Activated CD4-positive, alpha-beta memory T cell treated with anti-CD3 and anti-CD28 coated beads for 36 hours (primary cell): ENCODE results near the gene LYRM4. TPM values are rescaled to one million over a fixed set of nuclear protein-coding genes. Genes with fewer than 3 reads are reported as not detected.

Experiments
- CTCF ChIA-PET: fragments of 350-600 bp; sonication (Branson Sonifier 250); formaldehyde crosslinking; loops from one replicate; lab custom pipeline; 2021; ENCODE audit warnings: antibody characterized with exemption, inconsistent platforms; lab: Charles Lee
- POLR2A ChIA-PET: fragments of 350-600 bp; sonication (Branson Sonifier 250); formaldehyde crosslinking; loops from one replicate; lab custom pipeline; 2021; ENCODE audit warnings: antibody characterized with exemption; lab: Charles Lee
- DNase-seq: peaks from one replicate; pipeline ENCODE4 v3.0.0-alpha.2; 2020
- H3K27ac Mint-ChIP-seq: one replicate; pipeline ENCODE4 v1.8.0; 2021; ENCODE audit warnings: mixed read lengths
- H3K27me3 Mint-ChIP-seq: one replicate; pipeline ENCODE4 v1.8.0; 2021; ENCODE audit warnings: mixed read lengths
- H3K36me3 Mint-ChIP-seq: one replicate; pipeline ENCODE4 v1.8.0; 2021; ENCODE audit warnings: mixed read lengths
- H3K4me1 Mint-ChIP-seq: one replicate; pipeline ENCODE4 v1.8.0; 2021; ENCODE audit warnings: low read depth, mixed read lengths
- H3K4me3 Mint-ChIP-seq: one replicate; pipeline ENCODE4 v1.8.0; 2021; ENCODE audit warnings: mild to moderate bottlenecking, mixed read lengths
- H3K9me3 Mint-ChIP-seq: one replicate; pipeline ENCODE4 v1.8.0; 2021; ENCODE audit warnings: mixed read lengths
- intact Hi-C: fragments of 100-400 bp; cut with micrococcal nuclease; formaldehyde crosslinking; loops from one replicate; pipeline ENCODE4 v1.15.1; 2023
- total RNA-seq, 2 experiments: library from RNA; stranded (reverse); gene quantifications; one replicate each; pipeline ENCODE4 v1.2.3, GENCODE V29; 2021

The LYRM4 gene
- total RNA-seq, 2 experiments from 2014 or later: 50.6 to 53.6 TPM

- H3K36me3 Mint-ChIP-seq: no peaks in the 10 kb centered on the region
- H3K9me3 Mint-ChIP-seq: no peaks in the 10 kb centered on the region
- H3K27ac Mint-ChIP-seq: no peak overlapping the region
- H3K27me3 Mint-ChIP-seq: peaks cover 58% of the 10 kb centered on the region
- POLR2A ChIA-PET: no interaction called here
- DNase-seq: no peak
- H3K4me3 Mint-ChIP-seq: no peak overlapping the region
- peaks cover 16% of the 10 kb centered on the region for H3K4me1 Mint-ChIP-seq
- intact Hi-C loops: no loop called here
- CTCF ChIA-PET: no interaction called here
Observed at GRCh38 chr6:5089481-5090438, 171.0 kb downstream of the LYRM4 start.

GRCh38 chr6:5088780-5089179, 172.0 kb downstream of the LYRM4 start:
- DNase-seq: no peak
- H3K36me3 Mint-ChIP-seq: no peaks in the 10 kb centered on the region
- peaks cover 18% of the 10 kb centered on the region for H3K4me1 Mint-ChIP-seq
- no peak overlapping the region for H3K27ac Mint-ChIP-seq
- ChIA-PET POLR2A (no interaction called here), CTCF (no interaction called here)
- peaks cover 56% of the 10 kb centered on the region for H3K27me3 Mint-ChIP-seq
- H3K9me3 Mint-ChIP-seq: no peaks in the 10 kb centered on the region
- intact Hi-C loops: no loop called here
- no peak overlapping the region for H3K4me3 Mint-ChIP-seq

GRCh38 chr6:5087389-5087788, 173.4 kb downstream of the LYRM4 start:
- POLR2A ChIA-PET: no interaction called here
- DNase-seq: no peak
- peaks cover 61% of the 10 kb centered on the region for H3K27me3 Mint-ChIP-seq
- no peak overlapping the region for H3K4me3 Mint-ChIP-seq
- no peaks in the 10 kb centered on the region for H3K9me3 Mint-ChIP-seq
- CTCF ChIA-PET: no interaction called here
- H3K27ac Mint-ChIP-seq: no peak overlapping the region
- no peaks in the 10 kb centered on the region for H3K36me3 Mint-ChIP-seq
- intact Hi-C loops: no loop called here
- peaks cover 18% of the 10 kb centered on the region for H3K4me1 Mint-ChIP-seq

- ChIA-PET CTCF (no interaction called here), POLR2A (no interaction called here)
- Mint-ChIP-seq H3K4me3 (no peak overlapping the region), H3K27ac (no peak overlapping the region), H3K4me1 (peaks cover 12% of the 10 kb centered on the region), H3K36me3 (no peaks in the 10 kb centered on the region), H3K27me3 (peaks cover 55% of the 10 kb centered on the region), H3K9me3 (no peaks in the 10 kb centered on the region)
- intact Hi-C loops: no loop called here
- no peak for DNase-seq
Observed at GRCh38 chr6:5086294-5086890, 174.4 kb downstream of the LYRM4 start.

GRCh38 chr6:5085648-5086293, 175.0 kb downstream of the LYRM4 start:
- peak; percentile 17 for DNase-seq
- no peak overlapping the region for H3K27ac Mint-ChIP-seq
- intact Hi-C loops: no loop called here
- ChIA-PET CTCF (no interaction called here), POLR2A (no interaction called here)
- H3K9me3 Mint-ChIP-seq: no peaks in the 10 kb centered on the region
- H3K27me3 Mint-ChIP-seq: peaks cover 49% of the 10 kb centered on the region
- H3K36me3 Mint-ChIP-seq: no peaks in the 10 kb centered on the region
- no peak overlapping the region for H3K4me3 Mint-ChIP-seq
- peaks cover 9% of the 10 kb centered on the region for H3K4me1 Mint-ChIP-seq

- POLR2A ChIA-PET: no interaction called here
Observed at GRCh38 chr6:5084781-5085647, 175.7 kb downstream of the LYRM4 start, which contains the start of gene PPP1R3G. TSS of gene PPP1R3G (plus strand) at chr6:5085341. CDS start at chr6:5085486, 145 bp downstream.

GRCh38 chr6:5084360-5084780, 176.4 kb downstream of the LYRM4 start:
- POLR2A ChIA-PET: no interaction called here
- Mint-ChIP-seq H3K27me3 (peaks cover 46% of the 10 kb centered on the region), H3K4me3 (peak overlapping the region; percentile 68), H3K4me1 (peaks cover 6% of the 10 kb centered on the region), H3K9me3 (no peaks in the 10 kb centered on the region), H3K36me3 (no peaks in the 10 kb centered on the region), H3K27ac (no peak overlapping the region)
- intact Hi-C loops: no loop called here
- no peak for DNase-seq
- CTCF ChIA-PET: no interaction called here

More at GRCh38 chr6:5084781-5085647, 175.7 kb downstream of the LYRM4 start, which contains the start of gene PPP1R3G:
- intact Hi-C loops: no loop called here
- Mint-ChIP-seq H3K4me3 (peak within 1 kb of the TSS; percentile 68), H3K27me3 (peaks cover 46% of the 10 kb centered on the region), H3K9me3 (no peaks in the 10 kb centered on the region), H3K4me1 (peaks cover 6% of the 10 kb centered on the region), H3K36me3 (no peaks in the 10 kb centered on the region), H3K27ac (no peak within 1 kb of the TSS)
- no peak for DNase-seq
- CTCF ChIA-PET: no interaction called here

- CTCF ChIA-PET: no interaction called here
- POLR2A ChIA-PET: no interaction called here
- peaks cover 6% of the 10 kb centered on the region for H3K4me1 Mint-ChIP-seq
Observed at GRCh38 chr6:5083813-5084359, 176.9 kb downstream of the LYRM4 start.

GRCh38 chr6:5083307-5083583, 177.5 kb downstream of the LYRM4 start:
- no peak for DNase-seq
- peaks cover 6% of the 10 kb centered on the region for H3K4me1 Mint-ChIP-seq
- H3K36me3 Mint-ChIP-seq: no peaks in the 10 kb centered on the region
- no peak overlapping the region for H3K4me3 Mint-ChIP-seq
- CTCF ChIA-PET: no interaction called here
- intact Hi-C loops: no loop called here
- no peaks in the 10 kb centered on the region for H3K9me3 Mint-ChIP-seq
- POLR2A ChIA-PET: no interaction called here
- H3K27me3 Mint-ChIP-seq: peaks cover 42% of the 10 kb centered on the region
- no peak overlapping the region for H3K27ac Mint-ChIP-seq

More at GRCh38 chr6:5083813-5084359, 176.9 kb downstream of the LYRM4 start:
- peaks cover 47% of the 10 kb centered on the region for H3K27me3 Mint-ChIP-seq
- no peaks in the 10 kb centered on the region for H3K9me3 Mint-ChIP-seq
- DNase-seq: no peak
- H3K36me3 Mint-ChIP-seq: no peaks in the 10 kb centered on the region
- peak overlapping the region; percentile 35 for H3K4me3 Mint-ChIP-seq
- H3K27ac Mint-ChIP-seq: no peak overlapping the region
- intact Hi-C loops: no loop called here

GRCh38 chr6:5082487-5083306, 178.1 kb downstream of the LYRM4 start:
- DNase-seq: no peak
- Mint-ChIP-seq H3K9me3 (no peaks in the 10 kb centered on the region), H3K36me3 (no peaks in the 10 kb centered on the region), H3K4me1 (peaks cover 6% of the 10 kb centered on the region), H3K4me3 (no peak overlapping the region), H3K27ac (no peak overlapping the region), H3K27me3 (peaks cover 41% of the 10 kb centered on the region)
- intact Hi-C loops: no loop called here
- CTCF ChIA-PET: no interaction called here
- POLR2A ChIA-PET: no interaction called here

GRCh38 chr6:5081955-5082354, 178.8 kb downstream of the LYRM4 start:
- peaks cover 35% of the 10 kb centered on the region for H3K27me3 Mint-ChIP-seq
- no peaks in the 10 kb centered on the region for H3K36me3 Mint-ChIP-seq
- H3K9me3 Mint-ChIP-seq: no peaks in the 10 kb centered on the region
- intact Hi-C loops: no loop called here
- CTCF ChIA-PET: no interaction called here
- no peak for DNase-seq
- POLR2A ChIA-PET: no interaction called here
- H3K4me1 Mint-ChIP-seq: peaks cover 6% of the 10 kb centered on the region
- H3K27ac Mint-ChIP-seq: no peak overlapping the region
- H3K4me3 Mint-ChIP-seq: no peak overlapping the region
